GM23338 (cell line): ENCODE measurements around the gene RNF186. TPM values are rescaled to one million over a fixed set of nuclear protein-coding genes. Genes with fewer than 3 reads are reported as not detected.

Experiments used
- ATAC-seq: fragments of 200-7000 bp; cut with Tn5 transposase; 3 replicates; pipeline ENCODE4 v1.9.1; 2020
- DNase-seq: peaks from one replicate; pipeline ENCODE4 v3.0.0-alpha.2; 2015; ENCODE audit warnings: low spot score
- H2AFZ ChIP-seq: fragments of 200-600 bp; sonication (generic); 2 replicates; pipeline ENCODE4 v1.8.0; 2016; ENCODE audit warnings: antibody characterized with exemption, mild to moderate bottlenecking, moderate library complexity
- H3F3A ChIP-seq: fragments of 200-600 bp; sonication (generic); replicated peaks from 2 replicates; pipeline ENCODE4 v1.8.0; 2017; ENCODE audit warnings: antibody characterized with exemption, mixed run types, low read depth
- H3K27ac ChIP-seq: fragments of 200-600 bp; sonication (generic); 2 replicates; pipeline ENCODE4 v1.6.1; 2016; ENCODE audit warnings: low read depth
- H3K27me3 ChIP-seq: fragments of 200-600 bp; sonication (generic); 2 replicates; pipeline ENCODE4 v1.8.0; 2016; ENCODE audit warnings: mild to moderate bottlenecking, mixed run types, moderate library complexity; ENCODE audit not compliant: insufficient read depth
- H3K36me3 ChIP-seq: fragments of 200-600 bp; sonication (generic); 2 replicates; pipeline ENCODE4 v1.8.0; 2016; ENCODE audit warnings: mild to moderate bottlenecking; ENCODE audit not compliant: insufficient read depth
- H3K4me1 ChIP-seq: fragments of 200-600 bp; sonication (generic); 2 replicates; pipeline ENCODE4 v1.8.0; 2016; ENCODE audit warnings: mild to moderate bottlenecking, moderate library complexity; ENCODE audit not compliant: insufficient read depth
- H3K4me2 ChIP-seq: fragments of 200-600 bp; sonication (generic); 2 replicates; pipeline ENCODE4 v1.7.1; 2017; ENCODE audit warnings: mixed run types
- H3K4me3 ChIP-seq: fragments of 200-600 bp; sonication (generic); 2 replicates; pipeline ENCODE4 v1.6.1; 2016; ENCODE audit warnings: mixed run types
- H3K79me2 ChIP-seq: fragments of 200-600 bp; sonication (generic); replicated peaks from 2 replicates; pipeline ENCODE4 v1.8.0; 2017; ENCODE audit warnings: mild to moderate bottlenecking; ENCODE audit not compliant: insufficient read depth
- H3K9me2 ChIP-seq: fragments of 200-600 bp; sonication (generic); 2 replicates; pipeline ENCODE4 v1.8.0; 2017; ENCODE audit not compliant: insufficient read depth
- H4K20me1 ChIP-seq: fragments of 200-600 bp; sonication (generic); replicated peaks from 2 replicates; pipeline ENCODE4 v1.8.0; 2017; ENCODE audit warnings: mild to moderate bottlenecking; ENCODE audit not compliant: insufficient read depth
- H3K27ac Mint-ChIP-seq: 2 replicates; pipeline ENCODE4 v1.8.0; 2020; ENCODE audit warnings: inconsistent platforms, mild to moderate bottlenecking, moderate library complexity, mixed read lengths
- H3K27me3 Mint-ChIP-seq: 3 replicates; pipeline ENCODE4 v1.8.0; 2022; ENCODE audit warnings: low read depth, mild to moderate bottlenecking, moderate library complexity, mixed read lengths, inconsistent platforms; ENCODE audit not compliant: insufficient read depth, poor library complexity
- H3K36me3 Mint-ChIP-seq: 3 replicates; pipeline ENCODE4 v1.8.0; 2021; ENCODE audit warnings: low read depth, mild to moderate bottlenecking, inconsistent platforms, moderate library complexity, mixed read lengths
- H3K4me1 Mint-ChIP-seq: 3 replicates; pipeline ENCODE4 v1.8.0; 2020; ENCODE audit warnings: mild to moderate bottlenecking, inconsistent platforms, mixed read lengths
- H3K4me3 Mint-ChIP-seq: 3 replicates; pipeline ENCODE4 v1.8.0; 2021; ENCODE audit warnings: moderate library complexity, mild to moderate bottlenecking, inconsistent platforms, mixed read lengths
- H3K9me3 Mint-ChIP-seq: 3 replicates; pipeline ENCODE4 v1.8.0; 2020; ENCODE audit warnings: moderate library complexity, mild to moderate bottlenecking, inconsistent platforms, mixed read lengths
- CREB1 ChIP-seq: fragments of 250-450 bp; sonication (Bioruptor Pico); IDR thresholded peaks from 2 replicates; pipeline ENCODE4 v1.5.0; 2020; ENCODE audit warnings: low read depth, mild to moderate bottlenecking, moderate library complexity
- CTCF ChIP-seq, 2 experiments: fragments of 200-600 bp in 1 of 2; sonication (generic) in 1 of 2; conservative IDR thresholded peaks; 2 replicates each; pipeline versions ENCODE4 v1.5.1 to v1.6.1; 2016 to 2017; ENCODE audit warnings: antibody characterized with exemption in 2 of 2, low read depth in 2 of 2, mild to moderate bottlenecking in 2 of 2, moderate library complexity in 1 of 2
- ETS1 ChIP-seq: IDR thresholded peaks from 2 replicates; pipeline ENCODE4 v1.6.1; 2016; ENCODE audit warnings: antibody characterized with exemption
- EZH2 ChIP-seq: fragments of 200-600 bp; sonication (generic); IDR thresholded peaks from one replicate; pipeline ENCODE4 v1.8.0; 2017; ENCODE audit warnings: antibody characterized with exemption, mild to moderate bottlenecking, low read depth; ENCODE audit not compliant: unreplicated experiment
- EZH2phosphoT487 ChIP-seq: fragments of 200-600 bp; sonication (generic); IDR thresholded peaks from one replicate; pipeline ENCODE4 v1.8.1; 2018; ENCODE audit warnings: antibody characterized with exemption; ENCODE audit not compliant: unreplicated experiment
- JUNB ChIP-seq: IDR thresholded peaks from one replicate; pipeline ENCODE4 v1.6.1; 2016; ENCODE audit warnings: antibody characterized with exemption; ENCODE audit not compliant: unreplicated experiment
- NANOG ChIP-seq: IDR thresholded peaks from 2 replicates; pipeline ENCODE4 v1.6.1; 2016; ENCODE audit warnings: antibody characterized with exemption, borderline replicate concordance
- POLR2AphosphoS5 ChIP-seq: IDR thresholded peaks from 2 replicates; pipeline ENCODE4 v1.6.1; 2016; ENCODE audit warnings: antibody characterized with exemption, low read depth
- REST ChIP-seq: IDR thresholded peaks from one replicate; pipeline ENCODE4 v1.6.1; 2018; ENCODE audit warnings: antibody characterized with exemption; ENCODE audit not compliant: unreplicated experiment
- STAT1 ChIP-seq: IDR thresholded peaks from one replicate; pipeline ENCODE4 v1.6.1; 2016; ENCODE audit warnings: antibody characterized with exemption; ENCODE audit not compliant: unreplicated experiment
- ZNF114 ChIP-seq: fragments of 250-450 bp; sonication (Bioruptor Pico); IDR thresholded peaks from 2 replicates; pipeline ENCODE4 v1.5.0; 2020; ENCODE audit warnings: mild to moderate bottlenecking, moderate library complexity
- ZNF331 ChIP-seq: fragments of 250-450 bp; sonication (Bioruptor Pico); IDR thresholded peaks from 2 replicates; pipeline ENCODE4 v1.5.0; 2020; ENCODE audit warnings: low read depth, mild to moderate bottlenecking, moderate library complexity
- ZNF462 ChIP-seq: fragments of 250-450 bp; sonication (Bioruptor Pico); IDR thresholded peaks from 2 replicates; pipeline ENCODE4 v1.5.0; 2020; ENCODE audit warnings: mild to moderate bottlenecking, moderate library complexity
- polyA plus RNA-seq: library from polyadenylated mRNA; unstranded; fragments of >200 nt; fragmentation: Nextera tagmentation; extraction: Ambion mirVana; gene quantifications from 2 replicates; pipeline ENCODE4 v1.2.1, GENCODE V29; 2016
- total RNA-seq: library from RNA; depleted of rRNA; stranded (reverse); fragments of >200 nt; shearing (Covaris generic); gene quantifications from 2 replicates; pipeline ENCODE4 v1.2.3, GENCODE V29; 2014

RNF186 gene
- total and polyA plus RNA-seq, 2 experiments from 2014 or later, result not detected

- H3K4me2 ChIP-seq, result no peak overlapping the region
- no peaks in the 10 kb centered on the region for H3K27me3 ChIP-seq
- no peak overlapping the region for H3K27ac ChIP-seq
- peaks cover 16% of the 10 kb centered on the region for H3K9me3 Mint-ChIP-seq
- H4K20me1 ChIP-seq, result no peaks in the 10 kb centered on the region
- no peak overlapping the region for H3K27ac Mint-ChIP-seq
- H3K79me2 ChIP-seq, result no peaks in the 10 kb centered on the region
- no peaks in the 10 kb centered on the region for H3K4me1 ChIP-seq
- no peak overlapping the region for H2AFZ ChIP-seq
- no peaks in the 10 kb centered on the region for H3K27me3 Mint-ChIP-seq
- no peaks in the 10 kb centered on the region for H3F3A ChIP-seq
- H3K4me3 Mint-ChIP-seq, result no peak overlapping the region
- H3K36me3 ChIP-seq, result 0 out of 2 replicates have a peak, but pooled peaks cover 6% of the 10 kb centered on the region
- no peaks in the 10 kb centered on the region for H3K4me1 Mint-ChIP-seq
- DNase-seq (no peak), ATAC-seq (no peak)
- TF ChIP-seq STAT1 (no peak), ZNF114 (no peak), ETS1 (no peak), JUNB (no peak), EZH2phosphoT487 (no peak), CREB1 (CRISPR knock-in tag) (no peak), POLR2AphosphoS5 (no peak), ZNF462 (CRISPR knock-in tag) (no peak), REST (no peak), NANOG (no peak), CTCF (conservative IDR thresholded peaks at IDR 0.05; ENCODE audit: low read depth in 2 of 2) (no peak), EZH2 (no peak), ZNF331 (no peak)
- H3K36me3 Mint-ChIP-seq, result no peaks in the 10 kb centered on the region
- H3K9me2 ChIP-seq, result no peaks in the 10 kb centered on the region
- H3K4me3 ChIP-seq, result no peak overlapping the region
Observed at GRCh38 chr1:19831441-19831840, 16.4 kb upstream of the RNF186 start.
